HG03432 (cell line): Measurements from ENCODE around the gene CHRNA4.

Experiments
- ATAC-seq: cut with Tn5 transposase; IDR thresholded peaks from one replicate; pipeline ENCODE4 v1.9.1; 2021; ENCODE audit warnings: mild to moderate bottlenecking, moderate library complexity; ENCODE audit not compliant: unreplicated experiment

CHRNA4 gene

GRCh38 chr20:63364801-63365585 is 3.8 kb upstream of the CHRNA4 start:
- no peak for ATAC-seq

DNA sequence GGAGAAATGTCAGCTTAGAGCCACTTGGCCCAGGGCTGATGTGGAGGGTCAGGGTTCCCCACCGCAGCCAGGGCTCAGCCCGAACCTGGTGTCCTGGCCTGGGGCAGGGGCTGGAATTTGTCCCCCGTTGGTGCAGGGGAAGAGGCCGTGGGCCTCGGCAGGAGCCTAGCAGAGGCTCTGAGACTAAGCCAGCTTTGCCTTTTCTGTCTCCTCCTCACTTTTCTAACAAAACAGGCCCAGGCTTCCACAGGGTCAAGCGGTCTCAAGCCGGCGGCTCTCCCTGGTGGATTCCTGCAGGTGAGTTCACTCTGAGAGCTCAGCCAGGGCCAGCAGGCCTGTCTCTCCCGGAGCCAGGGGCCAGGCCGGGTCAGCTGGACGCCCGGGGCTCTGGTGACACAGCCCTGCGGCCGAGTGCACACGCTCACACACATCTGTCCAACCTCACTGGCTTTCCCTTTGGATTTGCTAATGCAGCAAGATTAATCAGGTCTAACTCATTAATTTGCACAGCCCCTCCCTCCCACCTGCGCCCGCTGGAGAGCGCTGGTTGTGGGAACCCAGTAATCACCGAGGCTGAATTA is 2.9 kb upstream of the CHRNA4 start:
- no peak for ATAC-seq

DNA sequence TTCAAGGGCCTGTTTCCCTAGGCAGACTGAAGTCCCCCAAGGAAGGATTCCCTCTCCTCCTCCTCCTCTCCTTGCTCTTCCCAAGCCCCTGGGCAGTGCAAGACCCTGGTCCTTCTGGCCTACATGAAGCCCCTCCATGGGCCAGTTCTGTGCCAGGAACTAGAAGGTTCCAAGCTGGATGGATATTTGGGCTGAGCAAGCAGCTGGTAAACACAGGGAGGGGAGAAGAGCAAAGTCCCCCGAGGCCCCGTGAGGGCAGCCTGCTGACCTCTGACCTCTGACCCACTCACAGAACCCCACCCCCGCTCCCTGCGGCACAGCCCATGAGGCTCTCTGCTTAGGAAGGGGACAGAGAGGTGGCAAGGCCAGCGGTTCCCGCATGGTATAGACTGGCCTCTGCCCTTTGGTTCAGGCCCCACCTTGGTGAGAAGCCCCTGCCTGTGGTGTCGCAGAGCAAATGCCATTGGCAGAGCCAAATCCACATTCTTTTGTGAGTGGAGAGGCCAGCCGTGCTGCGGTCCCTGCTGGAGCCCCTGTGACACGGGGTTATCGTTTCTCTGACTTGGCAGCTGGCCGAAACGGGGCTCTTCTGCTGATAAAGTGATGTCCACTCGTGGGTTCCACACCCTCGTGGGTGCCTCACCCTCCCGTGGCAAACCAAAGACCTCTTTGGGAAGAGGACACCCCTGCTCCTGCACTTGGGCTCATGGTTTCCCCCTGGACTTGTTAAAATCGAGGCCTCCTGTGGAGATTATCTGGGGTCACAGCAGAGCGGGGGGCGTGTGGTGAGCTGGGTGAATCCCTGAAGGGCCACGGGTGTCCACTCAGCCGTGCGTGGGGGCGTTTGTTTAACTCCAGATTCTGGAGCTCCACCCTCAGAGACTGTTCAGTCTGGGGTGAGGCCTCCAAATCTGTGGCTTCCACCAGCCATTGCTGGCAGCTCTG is 2.1 kb upstream of the CHRNA4 start:
- ATAC-seq: no peak

GRCh38 chr20:63362436-63363009 is 1.4 kb upstream of the CHRNA4 start:
- ATAC-seq: no peak

DNA sequence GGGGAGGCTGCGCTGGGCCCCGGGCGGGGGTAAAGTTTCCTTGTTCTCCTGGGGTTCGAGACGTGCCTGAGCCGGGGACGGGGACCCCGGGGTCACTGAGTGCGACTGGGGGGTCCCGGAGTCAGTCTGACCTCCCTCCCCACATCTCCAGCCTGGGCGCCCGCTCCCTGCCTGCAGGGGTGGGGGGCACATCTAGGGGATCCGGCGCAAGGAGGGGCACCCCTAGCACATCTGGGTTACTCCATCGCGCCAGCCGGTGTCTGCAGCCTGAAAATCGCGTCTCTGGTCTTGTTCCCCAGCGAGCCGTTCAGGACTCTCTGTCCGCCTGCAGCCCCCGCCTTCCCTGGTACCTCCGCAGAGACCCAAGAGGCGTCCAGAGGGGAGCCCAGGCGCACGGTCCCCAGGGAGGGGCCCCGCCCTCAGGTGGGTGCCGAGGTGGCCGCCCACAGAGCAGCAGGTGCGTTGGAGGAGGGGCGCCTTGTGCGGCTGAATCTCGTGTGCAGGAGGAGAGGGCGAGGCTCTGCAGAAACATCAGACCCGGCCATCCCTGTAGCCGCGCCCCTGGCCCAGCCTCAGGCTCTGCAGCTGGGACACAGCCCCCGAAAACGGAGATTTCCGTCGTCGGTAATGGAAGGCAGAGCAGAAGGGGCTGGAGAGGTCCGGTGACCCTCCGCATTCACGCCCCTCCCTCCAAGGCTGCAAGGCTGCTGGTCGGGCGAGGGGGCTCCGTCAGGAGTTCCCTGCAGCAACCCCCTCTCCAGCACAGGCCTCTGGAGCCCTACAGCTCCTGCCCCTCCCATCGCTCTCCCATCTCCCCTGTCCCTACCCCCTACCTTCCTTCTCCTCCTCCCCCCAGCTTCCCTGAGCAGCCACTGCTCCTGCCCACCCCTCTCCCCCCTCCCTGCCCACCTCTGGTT is 628 bp upstream of the CHRNA4 start:
- no peak for ATAC-seq

GRCh38 chr20:63359937-63360849 is 956 bp downstream of the CHRNA4 start:
- no peak for ATAC-seq

DNA sequence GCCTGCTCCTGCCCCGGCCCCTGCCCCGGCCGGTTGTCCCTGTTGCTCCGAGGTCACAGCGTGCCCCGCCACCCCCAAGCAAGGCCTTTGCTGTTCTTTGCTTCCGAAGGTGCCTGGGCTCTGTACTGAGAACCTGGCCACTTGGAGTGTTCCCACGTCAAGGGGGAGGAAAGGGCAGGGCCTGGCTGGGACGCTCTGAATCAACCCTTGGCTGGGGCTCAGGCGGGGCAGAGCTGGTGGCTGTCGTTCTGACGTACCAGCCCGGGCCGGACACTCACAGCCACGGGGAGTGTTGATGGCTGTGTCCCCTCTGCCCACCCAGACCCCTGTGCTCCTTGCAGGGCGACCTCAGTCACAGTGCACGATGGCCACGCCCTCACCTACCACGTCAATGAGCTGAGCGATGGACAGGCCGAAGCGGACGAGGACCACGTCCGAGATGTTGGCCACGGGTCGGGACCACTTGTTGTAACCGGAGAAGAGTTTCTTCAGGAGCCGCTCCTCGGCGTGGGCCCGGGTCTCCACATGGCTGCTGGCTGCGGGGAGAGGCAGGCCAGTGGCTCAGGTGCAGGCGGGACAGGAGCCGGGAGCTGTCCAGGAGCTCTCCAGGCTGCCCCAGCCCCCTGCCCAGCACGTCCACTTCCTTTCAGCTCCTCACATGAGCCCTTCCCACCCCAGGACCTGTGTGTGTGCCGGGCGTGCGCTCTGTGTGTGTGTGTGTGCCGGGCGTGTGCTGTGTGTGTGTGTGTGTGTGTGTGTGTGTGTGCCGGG is 1.8 kb downstream of the CHRNA4 start:
- no peak for ATAC-seq

DNA sequence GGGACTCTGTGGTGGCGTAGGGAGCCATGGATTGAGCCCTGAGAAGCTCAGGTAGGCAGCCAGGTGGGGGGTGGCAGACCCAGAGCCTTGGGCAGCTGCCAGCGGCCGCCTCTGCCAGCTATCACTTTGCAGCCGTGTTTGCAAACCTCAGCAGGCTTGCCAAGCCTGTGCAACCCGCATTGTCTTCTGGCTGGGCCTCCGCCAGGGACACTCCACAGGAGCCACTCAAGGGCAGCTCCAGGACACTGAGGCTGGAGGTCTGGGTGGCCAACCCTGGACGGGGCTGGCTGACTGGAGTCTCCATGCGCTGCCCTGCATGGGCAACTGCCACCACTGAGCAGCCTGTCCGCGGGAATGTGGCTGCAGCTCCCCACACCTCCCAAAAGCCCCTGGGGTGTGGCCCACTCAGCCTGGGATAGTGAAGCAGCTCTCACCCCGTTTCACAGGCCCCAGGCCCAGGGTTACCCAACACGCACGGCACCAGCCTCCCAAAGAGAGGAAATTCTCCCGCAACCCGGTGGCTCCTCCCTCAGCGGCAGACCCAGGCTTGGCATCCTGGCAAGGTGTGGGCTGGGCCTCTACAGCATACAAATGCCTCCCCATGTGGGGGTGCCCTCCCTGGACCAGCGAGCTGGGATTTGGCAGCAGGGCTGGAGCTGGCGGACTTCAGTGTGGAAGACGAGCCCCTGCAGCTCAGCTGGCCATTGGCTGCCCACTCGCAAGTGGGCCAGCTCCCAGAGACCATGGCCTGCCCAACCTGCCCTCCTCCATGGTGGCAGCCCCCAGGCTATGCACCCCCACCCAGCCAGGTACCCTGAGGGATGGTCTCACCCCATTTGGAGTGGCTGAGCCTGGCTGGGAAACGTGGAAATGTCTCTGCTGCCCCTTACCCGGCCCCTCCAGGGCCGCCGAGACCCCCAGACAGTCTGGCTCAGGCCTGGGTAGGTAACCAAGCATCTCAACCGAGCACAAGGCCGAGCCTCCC is 2.9 kb downstream of the CHRNA4 start:
- no peak for ATAC-seq

GRCh38 chr20:63356931-63357879 is 3.9 kb downstream of the CHRNA4 start:
- no peak for ATAC-seq

DNA sequence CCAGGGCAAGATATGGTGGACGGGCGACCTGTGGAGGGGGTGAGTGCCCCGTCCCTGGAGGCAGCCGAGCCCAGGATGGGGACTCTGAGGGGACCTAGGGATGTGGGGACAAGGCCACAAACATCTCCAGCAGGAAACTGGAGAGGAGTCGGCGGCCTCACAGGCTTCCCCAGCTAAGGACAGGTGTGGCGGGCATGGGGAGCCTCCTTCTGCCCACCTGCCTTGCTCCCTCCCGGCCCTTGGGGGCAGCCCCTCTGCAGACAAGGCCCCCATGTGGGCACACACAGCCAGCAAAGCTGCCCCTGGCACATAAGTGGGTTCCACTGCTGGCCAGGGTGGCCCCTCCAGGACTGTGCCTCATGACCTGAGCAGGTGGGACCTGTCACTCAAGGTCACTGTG is 4.6 kb downstream of the CHRNA4 start:
- ATAC-seq: no peak

- ATAC-seq: no peak
Observed at GRCh38 chr20:63355781-63356295, 5.3 kb downstream of the CHRNA4 start.

DNA sequence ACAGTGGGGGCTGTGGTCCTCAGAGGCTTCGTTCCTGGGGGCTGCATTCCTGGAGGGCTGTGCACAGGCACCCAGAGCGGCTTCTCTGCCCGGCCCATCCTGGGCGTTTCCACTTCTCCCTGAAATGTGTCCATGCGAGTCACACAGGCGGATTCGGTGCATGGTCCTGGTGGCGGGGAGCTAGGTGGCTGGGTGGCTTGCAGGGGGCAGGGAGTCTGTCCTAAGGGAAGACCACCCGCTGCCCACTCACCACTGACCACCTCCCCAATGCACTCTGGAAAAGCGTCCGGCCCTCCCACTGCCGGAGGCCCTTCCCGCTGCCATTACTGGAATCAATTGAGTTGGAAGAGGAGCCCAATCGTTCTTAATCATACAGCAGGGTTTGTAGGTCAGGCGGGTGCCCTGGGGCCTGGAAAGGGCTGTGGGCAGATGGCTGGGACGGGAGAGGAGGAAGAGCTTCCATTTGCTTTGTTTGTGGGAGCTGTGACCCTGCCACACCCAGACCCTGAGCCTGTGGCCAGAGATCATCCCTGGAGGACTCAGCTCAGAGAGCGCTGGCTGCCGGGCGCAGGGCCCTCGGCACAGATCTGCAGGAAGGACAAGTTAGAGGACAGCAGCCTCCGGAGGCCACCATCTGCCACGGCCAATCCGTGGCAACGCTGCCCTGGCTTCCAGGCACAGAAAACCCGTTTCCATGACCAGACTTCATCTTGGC is 6.4 kb downstream of the CHRNA4 start:
- no peak for ATAC-seq

DNA sequence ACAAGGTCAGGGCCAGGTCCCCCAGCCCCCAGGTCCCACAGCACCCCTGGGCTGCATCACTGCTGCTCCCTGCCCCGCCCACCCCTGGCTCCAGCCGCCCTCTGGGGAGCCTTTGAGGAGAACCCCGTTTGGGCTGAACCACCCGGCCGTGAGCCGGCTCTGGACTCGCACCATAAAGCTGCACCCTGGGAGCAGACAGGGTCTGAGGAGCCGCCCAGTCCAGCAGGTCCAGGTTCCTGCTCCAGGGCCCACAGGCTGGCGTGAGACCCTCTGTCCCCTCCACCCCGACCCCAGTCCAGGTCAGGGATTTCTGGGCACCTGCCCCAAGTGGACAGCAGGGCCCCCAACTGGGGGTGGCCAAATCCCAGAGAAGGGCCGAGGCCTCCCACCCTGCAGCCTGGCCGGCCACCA is 8.3 kb downstream of the CHRNA4 start:
- no peak for ATAC-seq

GRCh38 chr20:63351811-63352591 is 9.1 kb downstream of the CHRNA4 start:
- no peak for ATAC-seq

DNA sequence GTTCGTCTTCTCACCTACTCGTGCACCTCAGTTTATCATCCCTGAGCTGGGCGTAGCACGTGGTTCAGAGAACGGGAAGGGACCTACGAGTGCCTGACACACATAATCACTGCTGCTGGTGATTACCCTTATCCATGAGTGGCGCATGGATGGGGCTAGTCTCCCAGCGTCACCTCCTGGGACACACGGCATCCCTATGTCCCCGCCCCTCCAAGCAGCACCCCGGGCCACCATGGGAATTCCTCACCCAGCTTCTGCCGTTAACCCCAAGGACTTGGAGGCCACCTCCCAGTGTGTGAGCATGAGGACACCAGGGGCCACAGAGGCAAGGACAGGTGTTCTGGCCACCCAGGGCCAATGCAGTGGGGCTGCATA is 9.8 kb downstream of the CHRNA4 start:
- no peak for ATAC-seq
